H1 (cell line): ENCODE data around the gene TNRC6A. TPM values are rescaled to one million over a fixed set of nuclear protein-coding genes. Genes with fewer than 3 reads are reported as not detected.

ENCODE experiments used
- CTCF ChIA-PET: fragments of 300-600 bp; sonication (Branson Sonifier 250); formaldehyde crosslinking; loops from one replicate; lab custom pipeline; 2021; ENCODE audit not compliant: partially characterized antibody; lab: Charles Lee
- POLR2A ChIA-PET: fragments of 300-600 bp; sonication (Branson Sonifier 250); formaldehyde crosslinking; loops from one replicate; lab custom pipeline; 2021; ENCODE audit warnings: inconsistent platforms; ENCODE audit not compliant: partially characterized antibody; lab: Charles Lee
- DNase-seq, 2 experiments: peaks; one replicate each; pipeline versions ENCODE4 v3.0.0 to v3.0.0-alpha.2; 2010 to 2022; ENCODE audit warnings: low spot score in 2 of 2, low read depth in 1 of 2, mixed read lengths in 1 of 2
- FAIRE-seq: peaks from 2 replicates; lab custom pipeline; 2011; peaks lifted over from hg19 to GRCh38; lab: Jason Lieb, UNC
- H2AFZ ChIP-seq: 2 replicates; pipeline ENCODE4 v1.8.1; 2012; ENCODE audit warnings: low read length, inconsistent platforms
- H2AK5ac ChIP-seq: 2 replicates; pipeline ENCODE4 v1.6.1; 2013; ENCODE audit warnings: low read depth, low read length
- H2BK120ac ChIP-seq: replicated peaks from 2 replicates; pipeline ENCODE3; 2013; ENCODE audit warnings: low read depth, low read length, inconsistent platforms
- H2BK12ac ChIP-seq: 2 replicates; pipeline ENCODE4 v1.6.1; 2013; ENCODE audit warnings: low read depth, low read length
- H2BK15ac ChIP-seq: 2 replicates; pipeline ENCODE4 v1.6.1; 2013; ENCODE audit warnings: low read length
- H2BK20ac ChIP-seq: 2 replicates; pipeline ENCODE4 v1.6.1; 2013; ENCODE audit warnings: low read length
- H2BK5ac ChIP-seq: 2 replicates; pipeline ENCODE4 v1.6.1; 2013; ENCODE audit warnings: low read depth, low read length
- H3K14ac ChIP-seq: 2 replicates; pipeline ENCODE4 v1.6.1; 2013; ENCODE audit warnings: inconsistent platforms; ENCODE audit not compliant: insufficient read length
- H3K18ac ChIP-seq: 2 replicates; pipeline ENCODE4 v1.6.1; 2013; ENCODE audit warnings: low read length; ENCODE audit errors: extremely low read depth
- H3K23ac ChIP-seq: 2 replicates; pipeline ENCODE4 v1.6.1; 2013; ENCODE audit warnings: inconsistent platforms; ENCODE audit not compliant: insufficient read length
- H3K23me2 ChIP-seq: 2 replicates; pipeline ENCODE4 v1.6.1; 2013; ENCODE audit warnings: low read depth, low read length
- H3K27ac ChIP-seq: 2 replicates; pipeline ENCODE4 v1.6.1; 2011; ENCODE audit warnings: low read depth, low read length, inconsistent platforms
- H3K27me3 ChIP-seq, 4 experiments: replicated peaks in 1 of 4; 1 replicate in 1 of 4; 2 replicates in 3 of 4; pipeline versions ENCODE4 v1.6.1 to v1.8.1; 2011 to 2013; ENCODE audit warnings: low read length in 3 of 4, mild to moderate bottlenecking in 3 of 4, inconsistent platforms in 2 of 4, mixed read lengths in 2 of 4, moderate library complexity in 1 of 4; ENCODE audit not compliant: control insufficient read depth in 3 of 4, insufficient read depth in 3 of 4; ENCODE audit errors: extremely low read depth in 1 of 4
- H3K36me3 ChIP-seq, 4 experiments: 2 replicates each; pipeline versions ENCODE4 v1.6.1 to v1.8.1; 2011 to 2013; ENCODE audit warnings: mild to moderate bottlenecking in 4 of 4, low read length in 3 of 4, moderate library complexity in 2 of 4, control low read depth in 1 of 4, inconsistent platforms in 1 of 4; ENCODE audit not compliant: insufficient read depth in 4 of 4, control insufficient read depth in 2 of 4
- H3K4ac ChIP-seq: replicated peaks from 2 replicates; pipeline ENCODE3; 2013; ENCODE audit warnings: low read length, low read depth, mixed read lengths, inconsistent platforms; ENCODE audit not compliant: insufficient read length
- H3K4me1 ChIP-seq, 4 experiments: replicated peaks in 1 of 4; 1 replicate in 1 of 4; 2 replicates in 3 of 4; pipeline versions ENCODE4 v1.6.1 to v1.8.1; 2011 to 2013; ENCODE audit warnings: low read length in 3 of 4, inconsistent platforms in 2 of 4, mixed read lengths in 1 of 4; ENCODE audit not compliant: insufficient read depth in 4 of 4, control insufficient read depth in 3 of 4
- H3K4me2 ChIP-seq, 2 experiments: 2 replicates each; pipeline versions ENCODE4 v1.6.1 to v1.8.1; 2011 to 2013; ENCODE audit warnings: low read depth in 2 of 2, low read length in 2 of 2, control low read depth in 1 of 2, inconsistent platforms in 1 of 2, mild to moderate bottlenecking in 1 of 2; ENCODE audit not compliant: insufficient read depth in 1 of 2
- H3K4me3 ChIP-seq, 4 experiments: fragments of 200-600, 300-600 bp in 1 of 4; sonication (generic), shearing (Covaris generic), sonication (Bioruptor Twin) in 1 of 4; 2 replicates each; pipeline versions ENCODE4 v1.5.1 to v1.8.1; 2011 to 2016; ENCODE audit warnings: low read length in 4 of 4, low read depth in 3 of 4, control low read depth in 2 of 4, inconsistent platforms in 2 of 4, mild to moderate bottlenecking in 2 of 4, mixed read lengths in 1 of 4, moderate library complexity in 1 of 4; ENCODE audit not compliant: insufficient read depth in 2 of 4; ENCODE audit errors: extremely low read depth in 1 of 4
- H3K56ac ChIP-seq: replicated peaks from 2 replicates; pipeline ENCODE3; 2013; ENCODE audit warnings: low read depth, mild to moderate bottlenecking, mixed read lengths, low read length, inconsistent platforms; ENCODE audit not compliant: insufficient read length
- H3K79me1 ChIP-seq: 2 replicates; pipeline ENCODE4 v1.6.1; 2013; ENCODE audit warnings: low read depth, low read length, control low read depth
- H3K79me2 ChIP-seq, 2 experiments: 2 replicates each; pipeline versions ENCODE4 v1.6.1 to v1.8.1; 2012 to 2013; ENCODE audit warnings: low read length in 2 of 2, mild to moderate bottlenecking in 2 of 2, inconsistent platforms in 1 of 2; ENCODE audit not compliant: insufficient read depth in 2 of 2, control insufficient read depth in 1 of 2
- H3K9ac ChIP-seq, 4 experiments: replicated peaks in 1 of 4; 1 replicate in 1 of 4; 2 replicates in 3 of 4; pipeline versions ENCODE4 v1.6.1 to v1.8.1; 2011 to 2013; ENCODE audit warnings: low read depth in 3 of 4, low read length in 3 of 4, control low read depth in 2 of 4, mild to moderate bottlenecking in 2 of 4, moderate library complexity in 2 of 4, inconsistent platforms in 1 of 4; ENCODE audit errors: extremely low read depth in 1 of 4
- H3K9me3 ChIP-seq, 2 experiments: 2 replicates each; pipeline versions ENCODE4 v1.6.1 to v1.8.1; 2012 to 2013; ENCODE audit warnings: mild to moderate bottlenecking in 2 of 2, moderate library complexity in 2 of 2, control low read depth in 1 of 2, inconsistent platforms in 1 of 2, low read depth in 1 of 2, low read length in 1 of 2, mixed read lengths in 1 of 2; ENCODE audit not compliant: insufficient read depth in 2 of 2
- H4K20me1 ChIP-seq, 2 experiments: replicated peaks in 1 of 2; 2 replicates each; pipeline versions ENCODE3 to v1.8.1; 2011 to 2013; ENCODE audit warnings: inconsistent platforms in 2 of 2, low read length in 2 of 2, mild to moderate bottlenecking in 1 of 2; ENCODE audit not compliant: insufficient read depth in 2 of 2, control insufficient read depth in 1 of 2
- H4K5ac ChIP-seq: 2 replicates; pipeline ENCODE4 v1.6.1; 2013; ENCODE audit warnings: low read length, low read depth, mixed read lengths, inconsistent platforms; ENCODE audit not compliant: insufficient read length
- H4K8ac ChIP-seq: 2 replicates; pipeline ENCODE4 v1.8.0; 2013; ENCODE audit warnings: mild to moderate bottlenecking, moderate library complexity, low read length, inconsistent platforms; ENCODE audit not compliant: insufficient read depth; ENCODE audit errors: extremely low read depth
- H4K91ac ChIP-seq: replicated peaks from 2 replicates; pipeline ENCODE3; 2013; ENCODE audit warnings: low read length, mixed read lengths, inconsistent platforms; ENCODE audit not compliant: insufficient read length
- EGR1 ChIP-seq: IDR thresholded peaks from 2 replicates; pipeline ENCODE4 v1.6.1; 2011; ENCODE audit warnings: low read depth, low read length, borderline replicate concordance
- KDM5A ChIP-seq: fragments of 200-600 bp; IDR thresholded peaks from 2 replicates; pipeline ENCODE4 v1.7.1; 2012; ENCODE audit warnings: mild to moderate bottlenecking, low read length, inconsistent platforms, mixed read lengths
- PHF8 ChIP-seq: fragments of 200-600 bp; sonication (generic); conservative IDR thresholded peaks from 2 replicates; pipeline ENCODE4 v1.7.1; 2012; ENCODE audit warnings: low read depth, mild to moderate bottlenecking, inconsistent platforms, low read length, moderate library complexity
- RBBP5 ChIP-seq: IDR thresholded peaks from 2 replicates; pipeline ENCODE4 v1.7.1; 2012; ENCODE audit warnings: low read depth, mild to moderate bottlenecking, inconsistent platforms, low read length, moderate library complexity, borderline replicate concordance
- SIRT6 ChIP-seq: IDR thresholded peaks from one replicate; pipeline ENCODE4 v1.7.1; 2012; ENCODE audit warnings: low read length, inconsistent platforms
- SP1 ChIP-seq: IDR thresholded peaks from 2 replicates; pipeline ENCODE4 v1.6.1; 2011; ENCODE audit warnings: low read depth, low read length
- SP2 ChIP-seq: IDR thresholded peaks from 2 replicates; pipeline ENCODE4 v1.6.1; 2012; ENCODE audit warnings: mild to moderate bottlenecking, low read length, inconsistent platforms
- SUZ12 ChIP-seq: fragments of 200-600 bp; sonication (generic); IDR thresholded peaks from 2 replicates; pipeline ENCODE4 v1.6.1; 2012; ENCODE audit warnings: mild to moderate bottlenecking, inconsistent platforms, low read length, moderate library complexity, mixed read lengths
- WGBS, 2 experiments: shearing (Covaris generic) in 1 of 2; methylation state at CpG; one replicate each; pipeline versions ENCODE4 v1.1.6 to v1.1.7; 2013 to 2015; ENCODE audit warnings: low lambda C conversion rate in 2 of 2, mixed read lengths in 2 of 2, inconsistent platforms in 1 of 2, low coverage in 1 of 2, missing lambda C conversion rate in 1 of 2; ENCODE audit not compliant: insufficient replicate concordance in 2 of 2, insufficient coverage in 1 of 2, insufficient read length in 1 of 2; ENCODE audit errors: extremely low coverage in 1 of 2, missing lambda C conversion rate in 1 of 2; 5-methylcytosine and 5-hydroxymethylcytosine counted together
- polyA plus RNA-seq, 7 experiments: library from polyadenylated mRNA; depleted of rRNA in 3 of 7; stranded (reverse) in 5 of 7; unstranded in 2 of 7; fragments of >200 nt in 5 of 7; fragments of 200-250 nt in 2 of 7; gene quantifications; 1 replicate in 5 of 7; 2 replicates in 1 of 7; 4 replicates in 1 of 7; pipeline versions ENCODE4 v1.2.1 to v1.2.3, GENCODE V29; 2011 to 2013; ENCODE audit warnings: missing spikeins in 2 of 7, mixed read lengths in 2 of 7
- total RNA-seq: library from RNA; stranded (reverse); fragmentation: NEBNext Ultra II Directional; extraction: Animal tissue kit (Norgen Biotek cat#: 25700); gene quantifications from 2 replicates; pipeline ENCODE4 v1.2.1, GENCODE V29; 2021

The TNRC6A gene
- total and polyA plus RNA-seq, 2 of the 8 experiments (the other 6 are each of a cell fraction or from before 2014, with no cell fraction given): 67.6 to 103 TPM

DNA sequence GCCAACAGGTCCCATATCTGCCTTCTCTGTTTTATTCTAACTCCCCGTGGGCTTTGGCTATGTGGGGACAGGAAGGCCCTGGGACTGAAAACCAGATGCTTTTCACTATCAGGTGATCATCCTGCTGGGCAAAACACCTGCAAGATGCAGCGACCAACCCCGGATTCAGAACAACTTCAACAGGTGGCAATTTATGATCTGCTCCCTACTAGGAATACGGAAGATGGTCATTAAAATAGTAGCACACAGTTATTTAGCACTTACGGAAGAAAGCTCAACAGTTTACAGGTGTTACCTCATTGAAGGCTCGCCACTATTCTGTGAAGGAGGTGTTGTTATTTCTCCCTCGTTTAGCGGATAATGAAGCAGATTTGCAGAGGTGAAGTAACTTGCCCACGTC, 108.5 kb downstream of the TNRC6A start:
- POLR2A ChIA-PET: no interaction called here
- FAIRE-seq: no peak

More for the DNA sequence above, 108.5 kb downstream of the TNRC6A start:
- Histone ChIP-seq H2BK20ac (no peak overlapping the region), H3K79me2 (no peaks in the 10 kb centered on the region), H2BK12ac (no peak overlapping the region), H3K4me1 (no peaks in the 10 kb centered on the region), H3K4me2 (no peak overlapping the region), H2AFZ (no peak overlapping the region), H3K27me3 (no peaks in the 10 kb centered on the region), H4K20me1 (peaks cover 0 to 4% of the 10 kb centered on the region in 2 experiments), H3K18ac (no peak overlapping the region), H4K8ac (no peak overlapping the region), H3K9me3 (no peaks in the 10 kb centered on the region), H3K9ac (no peak overlapping the region), H3K23me2 (peaks cover 4% of the 10 kb centered on the region; the same call in 1 of the 2 replicates), H2BK15ac (no peak overlapping the region), H3K4ac (no peak overlapping the region), H3K79me1 (no peaks in the 10 kb centered on the region), H3K4me3 (no peak overlapping the region), H3K36me3 (no peaks in the 10 kb centered on the region), H2AK5ac (no peak overlapping the region), H3K23ac (no peak overlapping the region), H4K5ac (no peak overlapping the region), H3K14ac (no peak overlapping the region), H3K56ac (no peak overlapping the region), H4K91ac (no peak overlapping the region), H2BK5ac (no peak overlapping the region), H3K27ac (no peak overlapping the region), H2BK120ac (no peak overlapping the region)
- DNase-seq: no peak
- WGBS, 2 experiments: 90% methylated on average over 9 of the region's 9 CpGs; no CpG with 5 or more reads in 1 of the 2 experiments
- CTCF ChIA-PET: interaction anchor here (1.1 to 2.1 kb wide), 2 partner anchors 26 to 69 kb away, joined by 3 to 4 read pairs; no protein-coding TSS in a partner anchor
- no peak for TF ChIP-seq SP2
- no peak for TF ChIP-seq KDM5A
- TF ChIP-seq RBBP5: no peak
- no peak for TF ChIP-seq SUZ12
- no peak for TF ChIP-seq PHF8
- no peak for TF ChIP-seq EGR1
- TF ChIP-seq SIRT6: no peak
- TF ChIP-seq SP1: no peak
